NCI-H1105 treated with DMSO at 0.1 percent for 48 hours (cell line): ENCODE results near the gene SLC25A19.

Source experiments
- DNase-seq: peaks from one replicate; lab custom pipeline; 2025; lab: John Stamatoyannopoulos, UW

Gene SLC25A19

DNA sequence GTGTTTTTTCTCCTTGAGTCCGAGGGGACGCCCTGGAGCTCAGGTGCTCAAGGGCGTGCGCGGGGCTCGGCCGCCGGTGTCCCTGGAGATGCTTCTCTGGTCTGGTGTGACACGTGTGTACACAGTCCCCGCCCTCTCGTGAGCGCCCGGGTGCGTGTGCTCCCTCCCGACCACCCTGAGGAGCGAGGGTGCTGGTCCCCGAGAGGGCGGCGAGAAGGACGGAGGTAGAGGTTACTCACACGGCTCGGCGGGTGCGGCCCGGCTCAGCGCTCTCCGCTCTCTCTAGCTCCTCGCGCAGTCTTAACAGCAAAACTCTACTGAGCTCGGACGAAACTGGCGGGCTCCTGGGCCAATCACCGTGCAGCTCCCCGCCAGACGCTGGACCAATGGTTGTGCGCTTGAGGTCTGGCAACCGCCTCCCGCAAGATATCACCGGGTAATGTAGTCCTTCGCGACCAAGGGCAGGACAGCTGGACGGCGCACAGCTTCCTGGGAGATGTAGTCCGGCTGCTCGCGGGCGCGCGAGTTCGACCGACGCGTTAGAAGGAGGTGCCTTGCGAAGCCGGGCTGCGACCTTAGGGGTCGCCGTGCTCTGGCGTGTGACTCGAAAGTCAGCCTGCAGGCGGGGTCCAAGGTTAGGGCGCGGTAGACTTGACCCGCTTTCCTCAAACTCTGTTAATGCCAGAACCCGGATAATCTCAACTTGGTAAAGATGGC lies at the start of gene SLC25A19:
Gene SLC25A19, minus strand, starts transcription at position 319 of the 717 bp plus-strand sequence. CDS start 2,669 bp downstream, outside the sequence.
- peak; percentile 96 for DNase-seq

DNA sequence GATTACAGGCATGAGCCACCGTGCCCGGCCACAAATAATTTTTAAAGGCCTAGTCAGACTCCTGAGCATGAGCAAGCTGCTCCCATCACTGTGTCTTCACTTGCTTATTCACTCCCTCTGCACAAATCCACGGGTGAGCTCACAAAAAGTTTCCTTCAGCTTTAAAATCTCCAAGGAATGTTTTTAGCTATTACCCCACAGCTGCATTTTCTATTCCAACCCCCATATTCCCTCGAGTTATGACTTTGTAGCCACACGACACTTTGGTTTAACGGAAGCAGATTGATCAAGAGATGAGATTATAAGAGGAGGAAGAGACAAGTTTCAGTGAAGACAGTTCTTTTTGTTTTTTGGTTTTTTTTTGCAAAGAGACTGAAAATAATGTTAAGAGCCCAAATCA lies 49.1 kb upstream of the SLC25A19 start:
- DNase-seq = no peak

DNA sequence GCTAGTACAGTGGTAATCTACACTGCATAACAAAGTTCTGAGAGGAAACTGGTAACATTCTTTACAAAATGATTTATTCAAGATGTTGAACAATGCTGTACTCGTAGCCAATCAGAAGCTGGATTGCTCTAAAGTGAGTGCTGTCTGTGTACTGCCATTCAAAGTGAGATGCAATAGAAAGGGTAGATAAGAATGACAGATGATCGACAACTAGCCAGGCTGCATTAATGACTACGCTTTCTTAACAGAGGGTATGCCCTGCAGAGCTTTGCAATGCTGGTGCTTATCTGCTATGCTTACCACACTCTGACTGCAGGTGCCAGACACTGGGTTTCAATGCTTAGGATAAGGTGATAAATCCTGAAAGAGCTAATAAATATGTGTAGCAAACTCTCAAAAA lies 46.1 kb upstream of the SLC25A19 start:
- DNase-seq = no peak

DNA sequence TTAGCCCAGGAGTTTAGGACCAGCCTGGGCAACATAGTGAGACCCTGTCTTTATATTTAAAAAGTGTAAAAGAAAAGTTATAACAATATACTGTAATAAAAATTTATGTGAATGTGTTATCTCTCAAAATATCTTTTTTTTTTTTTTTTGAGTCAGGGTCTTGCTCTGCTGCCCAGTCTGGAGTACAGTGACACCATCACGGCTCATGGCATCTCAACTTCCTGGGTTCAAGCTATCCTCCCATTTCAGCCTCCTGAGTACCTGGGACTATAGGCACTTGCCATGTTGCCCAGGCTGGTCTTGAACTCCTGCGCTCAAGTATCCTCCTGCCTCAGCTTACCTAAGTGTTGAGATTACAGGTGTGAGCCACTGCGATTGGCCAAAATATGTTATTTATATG lies 45.5 kb upstream of the SLC25A19 start:
- DNase-seq = no peak

DNA sequence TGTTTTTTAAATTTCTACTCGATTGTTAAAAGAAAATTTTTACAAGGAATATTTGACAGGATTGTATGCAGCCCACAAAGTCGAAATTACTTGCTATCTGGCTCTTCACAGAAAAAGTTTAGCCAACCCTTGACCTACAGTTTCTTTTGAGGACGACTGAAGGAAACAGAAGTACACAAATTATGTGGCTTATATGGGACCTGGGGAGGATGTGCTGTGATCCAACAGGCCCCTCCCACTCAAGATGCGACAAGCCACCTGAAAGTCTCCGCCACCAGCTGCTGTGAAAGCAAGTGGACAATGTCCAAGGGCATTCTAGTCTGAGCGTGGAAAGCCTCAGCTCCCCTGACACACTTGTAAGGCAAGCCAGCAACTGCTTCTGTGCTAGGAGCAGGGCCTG lies 42.4 kb upstream of the SLC25A19 start:
- no peak for DNase-seq

DNA sequence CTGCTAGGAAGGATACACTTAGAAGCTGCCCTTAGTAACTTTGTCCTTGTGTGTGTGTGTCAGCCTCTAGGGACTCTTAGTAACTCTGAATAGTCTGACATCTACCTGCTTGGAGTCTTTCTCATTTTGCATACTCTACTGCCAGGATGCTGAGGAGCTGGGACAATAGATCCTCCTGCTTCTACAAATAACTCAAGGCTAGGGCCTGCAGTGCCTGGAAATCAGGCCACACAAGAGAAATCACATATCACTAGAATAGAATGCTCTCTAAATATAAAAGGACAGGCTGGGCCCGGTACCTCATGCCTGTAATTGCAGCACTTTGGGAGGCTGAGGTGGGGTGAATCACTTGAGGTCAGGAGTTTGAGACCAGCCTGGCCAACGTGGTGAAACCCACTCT lies 38.5 kb upstream of the SLC25A19 start:
- no peak for DNase-seq

DNA sequence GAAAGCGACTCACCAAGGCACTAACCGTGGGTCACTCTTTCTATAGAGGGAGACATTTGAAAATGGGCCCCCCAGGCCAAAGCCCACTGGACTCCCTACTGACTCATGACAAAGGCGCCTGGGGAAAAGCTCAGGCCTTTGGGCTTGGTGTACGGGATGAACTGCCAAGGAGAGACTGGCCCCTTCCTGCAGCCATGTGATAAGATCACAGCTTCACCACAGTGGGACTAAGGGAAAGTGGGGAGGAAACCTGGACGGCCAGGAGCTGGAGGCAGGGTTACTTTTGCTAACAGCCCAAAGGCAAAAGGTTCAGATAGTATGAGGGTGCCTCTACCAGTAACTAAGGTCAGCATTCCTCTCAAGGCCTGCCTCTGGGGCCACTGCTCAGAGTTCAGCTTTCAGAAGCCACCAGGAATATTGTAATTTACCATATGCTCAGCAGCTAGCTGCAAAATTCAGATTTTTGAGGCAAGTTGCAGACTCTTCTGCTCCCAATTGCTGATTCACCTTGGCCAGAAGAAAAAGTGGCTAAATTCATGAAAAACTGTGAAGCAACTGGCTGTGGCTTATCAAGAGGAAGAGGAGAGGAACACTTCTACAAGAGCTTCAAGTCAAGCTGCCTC lies 37.1 kb upstream of the SLC25A19 start:
- DNase-seq = no peak

DNA sequence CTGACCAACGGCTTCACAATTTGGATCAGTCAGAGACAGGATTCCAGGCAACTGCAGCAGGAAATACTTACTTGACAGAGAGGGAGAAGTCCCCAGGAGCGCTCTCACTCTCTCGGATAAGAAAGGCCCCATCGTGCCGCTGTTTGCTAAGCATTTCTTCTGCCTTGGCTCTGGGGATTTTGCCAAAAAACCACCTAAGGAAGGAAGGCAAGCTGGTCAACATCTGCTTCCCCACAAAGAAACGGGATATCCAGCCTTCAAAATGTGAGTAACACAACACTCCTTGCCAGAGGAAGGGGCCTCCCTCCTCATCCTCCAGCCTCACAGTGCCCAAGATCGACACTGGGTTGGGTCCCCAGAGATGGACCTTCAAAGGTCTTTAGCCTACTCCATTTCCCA lies 36.6 kb upstream of the SLC25A19 start:
- DNase-seq = no peak

DNA sequence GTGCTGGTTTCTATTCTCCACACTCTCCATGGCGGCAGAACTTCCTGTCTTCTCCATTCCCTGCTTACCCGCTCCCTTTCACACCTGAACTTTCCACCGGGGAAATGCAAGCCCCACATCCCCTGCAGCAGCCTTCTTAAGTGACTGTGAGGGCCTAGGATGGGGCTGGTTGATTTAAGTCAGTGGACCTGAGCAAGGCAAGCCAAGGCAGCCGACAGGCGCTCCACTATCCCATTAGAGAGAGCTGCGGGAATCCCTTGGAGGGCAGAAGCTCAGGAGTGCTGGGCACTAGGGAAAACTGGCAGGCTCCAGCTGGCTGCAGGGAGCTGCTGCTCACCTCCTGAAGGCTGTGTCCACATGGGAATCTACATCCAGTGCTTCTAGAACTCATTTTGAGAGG lies 36.1 kb upstream of the SLC25A19 start:
- DNase-seq = no peak

DNA sequence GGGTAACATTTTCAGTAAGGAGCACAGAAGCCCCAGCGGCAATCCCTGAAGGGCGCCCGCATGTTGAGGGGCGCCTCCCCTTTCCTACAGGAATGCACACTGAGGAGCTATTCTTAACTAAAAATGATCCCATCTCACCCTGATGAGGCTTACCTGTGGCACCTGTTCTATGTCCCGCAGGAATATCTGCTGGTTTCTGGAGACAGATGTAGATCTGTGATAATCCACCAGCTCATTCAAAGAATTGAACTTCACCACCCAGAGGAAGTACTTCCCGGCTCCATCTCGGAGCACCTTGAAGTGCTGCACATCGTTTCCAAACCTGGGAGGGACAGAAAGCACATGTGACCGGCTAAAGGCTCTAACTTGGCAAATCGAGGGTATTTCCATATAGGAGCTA lies 32.3 kb upstream of the SLC25A19 start:
- no peak for DNase-seq

DNA sequence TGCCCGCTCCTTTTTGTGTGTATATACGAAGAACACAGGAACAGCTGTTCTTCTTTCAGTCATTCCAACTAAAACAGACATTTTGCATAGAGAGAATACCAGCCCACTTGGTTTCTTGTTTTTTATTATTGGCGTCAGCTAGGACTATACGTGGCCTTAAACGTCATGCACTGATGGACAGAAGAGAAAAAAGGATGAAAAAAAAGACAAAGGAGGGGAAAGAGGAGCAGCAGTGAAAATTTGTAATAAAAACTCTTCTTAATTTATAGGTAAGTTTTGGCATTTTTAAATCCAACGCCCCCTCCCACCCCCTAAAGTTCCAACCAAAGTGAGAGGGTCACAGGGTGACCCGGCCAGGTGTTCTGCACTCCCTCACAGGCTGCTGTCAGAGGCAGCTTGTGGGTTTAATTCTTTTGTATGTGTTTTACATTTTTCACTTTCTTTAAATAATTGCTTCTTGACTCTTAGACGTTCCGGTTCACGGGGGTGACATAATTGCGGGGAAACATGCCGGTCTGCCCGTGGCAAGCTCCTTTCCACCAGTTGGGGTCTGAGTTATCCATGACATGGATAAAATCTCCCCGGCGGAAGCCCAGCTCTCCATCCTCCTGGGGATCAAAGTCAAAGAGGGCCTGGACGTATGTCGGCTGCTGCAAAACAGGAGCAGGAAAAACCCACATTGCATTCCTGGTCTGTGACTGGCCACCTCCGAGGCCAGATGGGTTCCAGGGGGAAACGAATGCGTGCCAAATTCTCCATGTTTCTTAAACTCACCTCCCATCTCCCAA lies 30.9 kb upstream of the SLC25A19 start:
- DNase-seq = no peak

DNA sequence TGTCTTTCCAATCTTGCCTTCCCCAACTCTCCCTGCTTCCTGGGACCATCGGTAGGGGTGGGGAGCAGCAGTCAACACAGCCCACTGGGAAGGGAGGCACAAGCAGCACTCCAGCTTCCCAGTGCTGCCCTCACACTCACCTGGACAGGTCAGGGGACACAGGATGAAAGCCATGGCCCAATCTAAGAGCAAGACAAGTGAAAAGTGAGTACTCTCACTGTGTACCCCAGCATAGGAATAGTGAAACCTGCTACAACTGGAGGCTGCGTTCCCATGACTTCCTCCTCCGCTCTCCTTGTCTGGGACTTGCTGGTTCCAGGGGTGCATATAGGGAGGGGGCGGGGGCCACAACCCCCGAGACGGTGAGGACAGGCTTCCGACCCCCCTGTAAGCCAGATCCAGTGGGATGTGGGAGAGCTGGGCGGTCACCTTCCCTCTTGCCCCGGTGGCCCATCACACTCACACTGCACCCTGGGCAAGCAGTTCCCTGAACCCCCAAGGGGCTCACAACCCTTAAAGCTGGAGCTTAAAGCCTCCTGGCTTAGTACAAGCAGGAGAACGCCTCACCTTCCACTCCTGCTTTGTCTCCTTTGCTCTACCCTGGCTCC lies 29.5 kb upstream of the SLC25A19 start:
- DNase-seq = no peak

DNA sequence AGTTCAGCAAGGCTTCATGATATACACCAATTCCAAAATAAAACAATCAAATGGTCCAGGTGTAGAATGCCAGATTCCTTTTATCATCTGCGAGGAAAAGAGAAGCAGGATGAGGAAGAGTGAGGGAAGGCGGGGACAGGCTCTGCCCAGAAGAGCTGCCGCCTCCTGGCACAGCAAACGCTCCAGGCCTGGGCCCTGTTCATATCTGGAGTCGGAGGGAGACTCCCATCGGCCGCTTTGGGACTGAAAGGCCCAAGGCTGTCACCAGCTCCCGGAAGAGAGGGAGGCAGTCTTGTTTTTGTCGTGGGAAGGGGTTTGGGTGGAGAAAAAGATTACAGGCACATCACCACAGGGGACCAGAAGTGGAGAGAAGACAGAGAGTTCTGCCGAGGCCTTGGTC lies 29.0 kb upstream of the SLC25A19 start:
- DNase-seq = no peak

DNA sequence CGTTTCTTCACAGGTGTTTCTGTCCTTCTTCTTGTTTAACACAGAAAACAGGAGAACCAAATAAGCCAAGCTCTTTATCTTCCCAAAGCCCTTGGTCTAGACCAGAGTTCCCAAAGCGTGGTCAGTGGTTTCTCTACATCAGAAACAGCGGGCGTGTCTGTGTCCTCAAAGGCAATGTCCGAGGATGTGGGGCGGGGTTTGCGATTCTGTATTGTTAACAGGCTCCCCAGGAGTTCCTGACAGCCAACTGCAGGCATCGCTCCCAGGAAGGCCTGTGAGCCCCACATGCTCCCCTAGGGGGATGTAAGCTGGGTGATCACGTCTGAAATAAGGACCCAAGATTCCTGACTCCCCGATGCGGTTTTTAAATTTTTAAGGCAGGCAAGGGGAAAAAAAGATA lies 28.4 kb upstream of the SLC25A19 start:
- DNase-seq = no peak

DNA sequence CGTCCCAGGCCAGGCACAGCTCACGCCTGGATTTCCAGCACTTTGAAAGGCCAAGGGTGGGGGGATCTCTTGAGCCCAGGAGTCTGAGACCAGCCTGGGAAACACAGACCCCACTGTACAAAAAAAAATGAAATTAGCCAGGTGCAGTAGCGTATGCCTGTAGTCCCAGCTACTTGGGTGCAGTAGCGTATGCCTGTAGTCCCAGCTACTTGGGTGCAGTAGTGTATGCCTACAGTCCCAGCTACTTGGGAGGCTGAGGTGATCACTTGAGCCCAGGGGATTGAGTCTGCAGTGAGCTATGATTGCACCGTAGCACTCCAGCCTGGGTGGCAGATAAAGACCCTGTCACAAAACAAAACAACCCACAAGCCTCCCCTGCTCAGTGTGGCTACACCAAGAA lies 27.0 kb upstream of the SLC25A19 start:
- DNase-seq = no peak

DNA sequence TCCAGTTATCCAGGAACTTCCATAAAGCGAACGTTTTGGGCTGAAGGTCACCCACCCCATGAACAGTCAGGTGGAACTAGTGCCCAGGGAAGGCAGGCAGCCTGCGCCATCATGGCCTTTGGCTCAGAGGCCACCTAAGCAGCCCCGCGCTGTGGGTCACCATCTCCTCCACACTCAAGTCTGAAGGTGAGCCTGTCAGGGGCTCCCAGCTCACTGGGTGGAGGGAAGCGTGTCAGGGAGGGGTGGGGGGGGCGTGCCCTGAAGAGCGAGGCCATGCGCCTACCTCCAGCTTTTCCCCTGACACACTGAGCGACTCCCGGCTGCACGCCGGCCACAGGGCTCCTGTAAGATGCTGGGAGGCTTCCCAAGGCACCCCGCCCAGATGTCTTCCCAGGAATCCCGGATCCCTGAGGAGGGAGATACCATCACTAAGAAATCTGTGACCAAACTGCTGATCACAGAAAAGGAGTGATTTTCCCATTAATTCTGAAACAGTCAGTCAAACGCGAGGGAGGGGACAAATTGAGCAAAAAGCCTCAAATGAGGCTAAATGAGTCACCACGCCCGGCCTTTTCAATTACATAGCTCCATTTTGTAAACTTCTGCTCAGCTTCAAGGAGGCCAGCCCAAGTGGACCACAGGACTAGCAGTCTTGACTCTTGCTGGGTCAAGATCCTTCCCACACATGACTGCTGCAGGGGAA lies 26.5 kb upstream of the SLC25A19 start:
- DNase-seq = no peak

DNA sequence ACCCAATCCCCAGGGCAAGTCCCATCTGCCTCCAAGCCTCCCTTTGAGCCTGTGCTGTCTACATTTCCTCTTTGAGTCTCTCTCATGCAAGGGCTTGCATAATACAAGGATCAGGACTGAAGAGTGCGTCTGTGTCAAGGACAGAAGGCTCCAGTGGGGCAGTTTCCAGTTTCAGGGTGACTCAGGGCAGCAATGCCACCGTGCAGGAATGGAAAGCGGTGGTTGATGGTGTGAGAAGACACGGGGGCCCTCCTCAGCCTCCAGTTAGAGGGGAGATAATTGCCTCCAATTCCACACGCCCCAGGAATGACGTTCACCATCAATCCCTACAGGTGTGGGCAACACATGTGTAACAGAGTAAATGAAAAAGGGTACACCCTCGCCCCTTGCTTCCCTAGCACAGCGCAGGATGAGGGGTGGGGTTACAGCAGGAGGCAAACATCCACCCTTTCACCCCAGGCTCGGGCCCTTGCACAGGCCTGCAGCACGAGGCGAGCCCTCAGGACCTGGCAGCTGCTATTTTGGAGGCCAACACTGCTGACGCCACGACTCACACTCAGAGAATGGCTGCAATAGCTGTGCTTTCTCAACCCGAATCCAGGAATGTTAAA lies 24.8 kb upstream of the SLC25A19 start:
- no peak for DNase-seq

DNA sequence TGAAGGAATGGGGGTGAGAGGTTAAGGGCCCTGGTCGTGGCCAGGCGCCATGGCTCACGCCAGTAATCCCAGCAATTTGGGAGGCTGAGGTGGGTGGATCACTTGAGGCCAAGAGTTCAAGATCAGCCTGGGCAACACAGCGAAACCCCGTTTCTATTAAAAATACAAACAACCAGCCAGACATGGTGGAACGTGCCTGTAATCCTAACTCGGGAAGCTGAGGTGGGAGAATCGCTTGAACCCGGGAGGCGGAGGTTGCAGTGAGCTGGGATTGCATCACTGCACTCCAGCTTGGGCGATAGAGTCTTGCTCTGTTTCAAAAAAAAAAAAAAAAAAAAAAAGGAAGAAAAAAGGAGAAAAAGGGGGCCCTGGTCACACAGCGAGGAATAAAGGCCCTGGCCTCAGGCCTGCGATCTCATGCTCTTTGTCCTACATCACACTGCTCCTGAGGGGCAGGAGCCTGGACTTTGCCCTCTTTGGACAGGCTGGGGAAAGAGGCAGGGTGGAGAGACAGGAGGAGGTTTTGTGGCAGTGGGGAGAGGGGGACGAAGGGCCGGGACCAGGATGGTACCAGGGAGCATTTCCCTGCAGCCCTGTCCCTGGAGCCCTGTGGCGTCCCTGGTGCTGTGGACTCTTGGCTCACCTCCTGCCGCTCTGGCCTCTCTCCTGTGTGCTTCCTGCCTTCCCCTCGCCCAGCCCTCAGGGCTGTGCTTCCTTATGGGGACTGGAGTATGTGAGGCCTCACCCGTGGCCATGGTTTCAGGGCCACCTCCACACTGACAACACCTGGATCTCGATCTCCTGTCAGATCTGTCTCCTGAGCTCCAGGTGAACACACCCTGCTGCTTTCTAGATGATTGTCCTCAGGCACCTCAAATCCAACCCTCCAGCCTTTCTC lies 19.7 kb upstream of the SLC25A19 start:
- no peak for DNase-seq

DNA sequence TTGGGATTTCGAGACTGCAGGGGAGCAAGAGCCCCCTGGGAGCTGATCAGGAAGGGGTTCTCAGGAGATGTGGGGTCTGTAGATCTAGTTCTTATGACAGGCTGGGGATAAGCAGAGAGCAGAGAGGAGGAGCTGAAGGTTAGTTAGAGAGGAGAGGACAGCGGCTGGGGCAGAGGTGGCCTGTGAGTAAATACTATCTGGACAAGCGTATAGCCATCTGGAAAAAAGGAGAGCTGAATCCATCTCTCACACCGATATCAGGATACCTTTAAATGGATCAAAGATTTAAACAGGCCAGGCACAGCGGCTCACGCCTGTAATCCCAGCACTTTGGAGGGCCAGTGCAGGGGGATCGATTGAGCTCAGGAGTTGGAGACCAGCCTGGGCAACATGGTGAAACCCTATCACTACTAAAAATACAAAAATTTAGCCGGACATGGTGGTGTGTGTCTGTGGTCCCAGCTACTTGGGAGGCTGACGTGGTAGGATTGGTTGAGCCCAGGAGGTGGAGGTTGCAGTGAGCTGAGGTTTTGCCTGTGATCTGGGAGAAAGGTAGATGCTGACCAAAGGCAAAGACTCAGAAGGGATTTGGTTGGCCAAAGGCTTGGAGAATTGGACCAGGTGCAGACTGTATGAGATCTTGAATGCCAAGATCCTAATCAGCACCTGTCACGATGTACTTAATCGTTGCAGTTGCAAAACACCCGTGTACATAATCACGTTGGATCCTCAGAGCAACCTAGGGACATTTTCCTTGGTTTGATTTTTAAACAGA lies 18.9 kb upstream of the SLC25A19 start:
- no peak for DNase-seq
